ENCODE measurements around the gene ATP13A5.

The ATP13A5 gene

DNA sequence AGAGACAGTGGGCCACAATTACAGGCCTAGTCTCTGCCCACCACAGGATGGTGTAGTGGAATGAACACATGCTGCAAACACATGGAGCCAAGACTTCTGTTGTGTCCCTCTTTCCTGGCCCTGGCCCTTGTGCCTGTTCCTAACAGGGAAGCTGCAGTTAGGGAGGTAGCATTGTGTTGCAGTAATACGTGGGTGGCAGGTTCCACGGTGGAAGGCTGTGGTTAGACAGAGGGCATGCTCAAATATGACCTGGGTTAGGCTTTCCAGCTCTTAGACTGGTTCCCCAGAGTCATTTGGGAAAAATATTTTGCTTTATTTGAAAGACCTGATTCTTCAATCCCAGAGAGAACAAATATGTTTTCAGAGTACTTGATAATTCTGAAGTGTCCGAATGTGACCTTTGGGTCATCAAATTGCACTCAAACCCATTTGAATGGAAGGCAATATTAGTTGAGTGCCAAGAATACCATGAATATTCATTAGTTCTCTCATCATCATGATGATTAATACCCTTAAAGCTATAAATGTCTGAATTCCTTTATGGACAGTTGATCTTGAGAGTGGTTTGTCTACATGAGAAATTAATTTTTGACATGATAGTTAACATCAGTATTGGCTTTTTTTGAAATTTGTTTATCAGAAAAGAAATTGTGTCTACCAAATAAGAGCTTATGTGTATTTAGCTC lies 109.1 kb downstream of the ATP13A5 start:
- no peak for DNase-seq (ENCODE audit: low spot score)

DNA sequence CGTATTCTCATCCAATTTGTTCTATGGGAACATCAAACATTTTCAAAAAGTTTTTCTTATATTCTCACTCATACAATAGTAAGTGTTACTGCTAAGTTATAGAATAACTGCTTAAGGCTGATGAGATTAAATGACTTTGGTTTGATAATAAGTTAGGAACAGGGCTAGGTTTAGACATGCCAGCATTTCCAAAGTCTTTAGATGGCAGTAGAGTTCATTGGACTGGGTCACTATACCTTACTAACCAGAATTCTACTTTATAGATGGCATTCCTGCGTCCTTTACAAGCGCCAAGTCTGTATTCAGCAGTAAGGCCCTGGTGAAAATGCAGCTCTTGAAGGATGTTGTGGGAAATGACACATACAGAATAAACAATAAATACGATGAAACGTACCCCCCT lies 115.8 kb downstream of the ATP13A5 start:
- DNase-seq (ENCODE audit: low spot score): no peak

DNA sequence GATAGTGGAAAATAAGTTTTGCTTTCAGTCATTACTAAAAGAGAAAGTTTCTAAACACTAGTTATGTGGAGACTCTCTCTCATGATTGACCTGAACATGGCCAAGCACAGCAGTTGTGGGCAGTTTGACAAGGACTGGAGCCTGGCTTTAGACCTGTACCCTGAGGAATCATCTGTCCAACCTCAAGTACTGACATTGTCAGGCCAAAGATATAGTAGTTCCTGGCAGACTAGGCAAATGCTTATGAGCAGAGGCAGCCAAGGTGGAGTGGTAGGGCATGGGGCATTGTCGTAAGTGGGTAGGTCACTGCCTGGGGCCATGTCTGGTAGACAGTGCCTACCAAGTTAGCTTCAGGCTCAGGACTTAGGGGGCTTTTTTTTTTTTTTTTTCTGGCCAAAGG lies 116.6 kb downstream of the ATP13A5 start:
- DNase-seq (ENCODE audit: low spot score): no peak

DNA sequence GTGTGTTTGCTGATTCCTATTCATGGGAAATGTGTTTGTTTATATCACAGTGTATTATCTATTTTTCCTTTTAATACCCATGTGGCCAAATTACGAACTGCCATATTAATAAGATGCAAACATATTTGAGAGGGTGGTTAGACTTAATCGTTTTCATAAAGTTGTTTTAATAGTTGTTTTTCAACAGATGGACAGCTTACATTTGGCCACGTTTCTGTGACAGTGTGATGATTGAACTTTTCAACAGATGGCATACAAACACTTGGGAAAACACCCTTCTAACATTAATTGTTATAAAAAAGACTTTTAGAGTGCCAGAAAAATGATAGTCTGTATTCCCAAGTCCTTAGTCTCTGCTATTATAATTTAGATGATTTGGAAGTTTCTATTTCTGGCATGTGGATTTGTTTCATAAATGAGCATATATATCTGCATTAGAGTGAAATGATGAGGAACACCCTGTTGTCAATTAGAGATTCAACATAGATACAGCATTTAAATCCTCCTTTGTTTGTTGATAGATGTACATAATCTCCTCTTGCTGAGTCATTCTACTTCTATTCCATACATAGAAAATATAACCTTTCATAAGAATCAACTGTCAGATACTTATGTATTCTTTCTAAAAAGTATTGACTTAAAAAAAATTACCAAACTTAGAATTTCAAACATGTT lies 124.4 kb downstream of the ATP13A5 start:
- DNase-seq (ENCODE audit: low spot score): no peak

DNA sequence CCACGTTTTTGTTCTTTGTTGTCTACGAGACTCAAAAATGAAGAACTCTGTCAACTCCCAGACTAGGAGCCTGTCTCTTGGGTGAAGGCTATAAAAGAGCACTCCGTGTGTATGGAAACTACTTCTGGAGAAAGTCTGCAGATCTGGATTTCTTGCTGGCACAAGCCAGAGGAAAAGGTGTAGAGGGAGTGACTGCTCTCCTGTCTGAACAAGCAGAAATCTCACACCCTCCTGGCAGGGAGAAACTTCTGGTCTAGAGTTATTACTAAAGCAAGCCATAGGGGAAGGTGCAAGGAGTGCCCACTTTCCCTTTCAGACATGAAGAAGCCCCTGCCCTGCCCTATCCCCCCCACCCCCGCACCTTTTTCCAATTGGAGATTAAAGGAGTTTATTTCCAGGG lies 128.1 kb downstream of the ATP13A5 start:
- no peak for DNase-seq (ENCODE audit: low spot score)

DNA sequence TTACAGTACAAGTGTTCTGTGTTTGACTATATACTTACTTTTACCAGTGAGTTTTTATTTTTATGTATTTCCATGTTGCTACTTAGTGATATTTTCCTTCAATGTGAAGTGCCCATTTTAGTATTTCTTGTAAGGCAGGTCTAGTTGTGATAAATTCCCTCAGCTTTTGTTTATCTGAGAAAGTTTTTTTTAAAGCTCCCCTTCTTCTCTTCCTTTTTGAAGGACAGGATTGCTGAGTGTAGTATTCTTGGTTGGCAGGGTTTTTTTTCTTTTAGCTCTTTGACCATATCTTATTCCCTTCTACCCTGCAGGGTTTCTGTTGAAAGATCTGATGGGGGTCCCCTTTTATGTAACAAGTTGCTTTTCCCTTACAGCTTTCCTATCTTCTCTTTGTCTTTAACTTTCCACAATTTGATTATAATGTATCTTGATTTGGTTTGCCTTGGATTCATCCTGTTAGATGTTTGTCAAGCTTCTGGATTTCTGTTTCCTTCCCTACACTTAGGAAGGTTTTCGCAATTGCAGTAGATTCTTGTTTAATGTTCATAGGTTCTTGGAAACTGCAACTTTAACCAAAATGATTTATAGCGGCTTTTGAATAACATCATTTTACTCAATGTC lies 129.6 kb downstream of the ATP13A5 start:
- no peak for DNase-seq (ENCODE audit: low spot score)

DNA sequence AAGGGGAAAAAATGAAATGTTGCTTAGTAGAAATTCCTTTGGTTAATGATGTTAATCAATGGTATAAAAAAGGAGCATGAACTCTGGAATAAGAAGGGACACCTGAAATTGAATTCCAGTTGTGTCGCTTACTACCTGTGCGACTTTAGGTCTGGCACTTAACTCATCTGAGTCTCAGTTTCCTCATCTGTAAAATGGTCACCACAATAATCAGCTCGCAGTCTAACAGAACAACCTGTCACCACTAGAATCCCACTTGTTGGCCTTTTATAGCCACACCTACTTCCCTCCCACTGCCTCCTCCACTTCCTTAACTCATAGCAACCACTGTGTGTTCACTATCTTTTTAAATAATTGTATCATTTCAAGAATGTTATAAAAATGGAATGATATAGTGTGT lies 135.0 kb downstream of the ATP13A5 start:
- no peak for DNase-seq (ENCODE audit: low spot score)

DNA sequence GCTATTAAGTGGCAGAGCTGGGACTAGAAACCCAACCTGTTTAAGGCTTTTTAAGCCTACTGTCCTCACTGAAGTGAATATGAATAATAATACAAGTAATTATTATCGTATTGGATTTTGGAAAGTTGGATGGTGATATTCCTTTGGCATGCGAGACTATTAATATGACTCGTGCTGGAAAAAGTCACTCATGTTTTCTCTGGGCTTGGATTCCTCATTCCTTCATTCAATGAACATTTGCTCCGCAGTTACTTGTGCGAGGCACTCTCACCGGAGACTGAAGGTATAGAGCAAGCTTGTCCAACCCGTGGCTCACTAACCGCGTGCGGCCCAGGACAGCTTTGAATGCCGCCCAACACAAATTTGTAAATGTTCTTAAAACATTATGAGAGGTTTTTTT lies 136.8 kb downstream of the ATP13A5 start:
- DNase-seq (ENCODE audit: low spot score): no peak

DNA sequence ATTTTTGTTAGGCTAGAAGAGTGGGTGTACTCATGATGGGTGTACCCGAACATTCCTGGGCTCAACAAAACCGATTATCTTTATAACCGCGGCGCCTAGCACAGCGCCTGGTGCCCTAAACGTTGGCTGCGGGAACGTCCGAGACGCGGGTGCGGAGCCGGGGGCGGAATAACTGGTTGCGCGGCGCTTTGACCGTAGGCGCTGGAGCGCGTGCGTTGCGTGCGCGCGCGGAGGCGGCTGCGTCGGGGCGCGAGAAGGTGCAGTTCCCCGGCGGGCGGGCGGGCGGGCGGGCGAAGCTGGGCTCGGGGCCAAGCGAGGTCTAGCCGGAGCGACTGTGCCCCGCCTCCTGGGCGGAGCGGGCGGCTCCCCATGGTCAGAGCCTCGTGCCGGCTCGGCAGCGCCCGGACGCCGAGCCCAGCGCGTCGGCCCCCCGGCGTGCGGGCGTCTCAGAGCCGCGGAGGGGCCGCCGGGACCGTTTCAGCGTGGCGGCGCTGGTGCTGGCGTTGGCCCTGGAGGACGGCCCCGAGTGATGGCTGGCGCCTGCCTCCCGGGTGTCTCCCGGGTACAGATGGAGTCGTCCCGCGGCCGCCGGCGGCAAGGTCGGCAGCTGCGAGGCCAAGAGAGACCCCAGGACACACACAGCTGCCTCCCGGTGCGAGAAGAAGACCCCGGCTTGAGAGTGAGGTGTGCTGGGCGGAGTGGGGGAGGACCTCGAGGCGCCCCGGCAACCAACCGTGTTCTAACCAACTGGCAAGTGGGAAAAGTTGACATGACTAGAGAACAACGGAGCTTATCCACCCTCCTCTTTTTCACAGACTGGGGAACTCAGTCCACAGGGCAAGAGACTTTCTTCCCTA lies 137.5 kb downstream of the ATP13A5 start, which contains the start of gene PLAAT1:
Gene PLAAT1, plus strand, starts transcription at position 373 of the 857 bp plus-strand sequence. CDS start 14,429 bp downstream, outside the sequence.
- DNase-seq (ENCODE audit: low spot score): peak; percentile 76

DNA sequence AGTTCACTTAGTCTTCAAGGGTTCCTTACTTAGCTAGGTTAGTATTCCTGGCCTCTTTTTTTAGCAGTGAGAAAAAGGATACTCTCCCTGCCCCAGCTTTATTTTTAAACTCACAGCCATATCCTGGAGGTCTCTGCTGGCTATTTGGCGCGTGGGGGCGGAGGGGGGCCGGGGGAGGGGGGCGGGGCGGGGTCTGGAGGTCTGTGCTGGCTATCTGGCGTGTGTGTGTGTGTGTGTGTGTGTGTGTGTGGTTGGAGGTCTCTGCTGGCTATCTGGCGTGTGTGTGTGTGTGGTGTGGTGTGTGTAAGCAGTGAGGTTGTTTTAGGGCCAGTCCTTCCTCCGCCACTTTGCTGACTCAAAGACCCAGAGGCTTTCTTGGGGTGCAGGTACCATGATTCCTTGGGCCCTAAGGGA lies 138.1 kb downstream of the ATP13A5 start:
- no peak for DNase-seq (ENCODE audit: low spot score)

DNA sequence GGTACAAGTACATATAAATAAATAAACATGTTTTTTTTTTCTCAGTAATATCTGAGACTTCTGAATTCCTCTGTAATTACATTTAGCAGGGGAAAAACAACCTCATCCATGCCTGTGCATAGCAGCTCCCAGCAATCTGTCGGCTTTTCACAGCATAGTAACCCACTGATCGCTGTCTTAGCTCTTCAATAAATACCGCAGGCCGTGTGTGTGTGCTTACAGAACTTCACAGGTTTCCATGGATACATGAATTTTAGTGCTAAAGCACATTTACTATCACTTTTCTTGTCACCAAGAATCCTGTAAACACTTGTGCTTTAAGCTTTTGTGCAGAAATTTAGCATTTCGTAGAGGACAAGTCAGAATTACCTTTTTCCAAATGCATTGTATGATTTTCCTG lies 141.5 kb downstream of the ATP13A5 start:
- DNase-seq (ENCODE audit: low spot score): no peak

DNA sequence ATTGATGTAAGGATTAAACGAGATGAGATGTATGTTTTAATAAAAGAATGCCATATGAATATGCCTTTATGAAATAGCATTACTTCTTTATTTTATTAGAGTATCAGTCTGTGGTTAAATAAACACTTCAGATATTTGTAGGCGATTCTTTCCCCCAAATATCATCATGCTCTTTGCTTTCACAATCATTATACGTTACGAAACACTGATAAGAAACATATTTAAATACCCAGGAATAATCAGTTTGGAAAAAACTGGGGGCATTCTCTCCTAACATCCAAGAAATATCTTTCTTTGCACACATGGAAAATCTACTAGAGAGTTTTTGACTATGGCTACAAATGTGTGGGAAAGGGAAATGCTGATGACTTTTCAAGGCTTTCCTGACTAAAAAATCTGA lies 142.0 kb downstream of the ATP13A5 start:
- DNase-seq (ENCODE audit: low spot score): no peak

DNA sequence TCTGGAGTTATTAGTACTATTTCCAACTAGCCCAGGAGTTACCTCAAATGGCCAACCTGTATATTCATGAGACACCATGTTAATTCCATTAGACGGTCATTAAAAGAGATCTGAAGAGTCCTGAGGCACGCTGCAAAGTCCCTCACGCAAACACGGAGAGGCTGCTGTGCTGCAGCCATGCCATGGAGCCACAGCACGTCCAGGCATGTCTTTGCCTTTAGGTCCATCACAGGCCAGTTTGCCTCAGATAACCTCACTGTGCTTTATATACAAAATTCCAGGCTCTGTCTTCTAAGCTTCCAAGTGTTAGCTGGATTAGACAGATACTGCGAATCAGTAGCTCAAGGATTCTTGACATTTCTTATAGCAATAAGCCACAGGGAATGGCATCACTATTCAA lies 147.4 kb downstream of the ATP13A5 start:
- DNase-seq (ENCODE audit: low spot score): no peak

DNA sequence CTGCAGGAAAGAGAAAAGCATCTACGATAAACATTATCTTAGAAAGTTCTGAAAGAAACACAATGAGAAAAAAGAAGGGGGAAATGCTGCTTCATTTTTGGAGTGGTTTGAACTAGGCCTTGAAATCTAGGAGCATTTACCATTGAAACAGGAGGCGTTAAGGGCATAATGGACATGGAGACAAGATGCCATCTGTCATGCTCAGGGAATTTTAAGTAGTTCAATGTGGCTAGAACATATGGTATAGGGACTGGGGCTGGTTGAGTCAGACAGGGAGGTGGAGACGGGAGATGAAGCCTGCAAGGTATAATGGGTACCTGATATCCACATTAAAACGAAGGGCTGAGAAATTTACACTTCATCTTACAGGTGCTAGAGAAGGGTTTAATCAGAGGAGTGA lies 147.9 kb downstream of the ATP13A5 start:
- no peak for DNase-seq (ENCODE audit: low spot score)

DNA sequence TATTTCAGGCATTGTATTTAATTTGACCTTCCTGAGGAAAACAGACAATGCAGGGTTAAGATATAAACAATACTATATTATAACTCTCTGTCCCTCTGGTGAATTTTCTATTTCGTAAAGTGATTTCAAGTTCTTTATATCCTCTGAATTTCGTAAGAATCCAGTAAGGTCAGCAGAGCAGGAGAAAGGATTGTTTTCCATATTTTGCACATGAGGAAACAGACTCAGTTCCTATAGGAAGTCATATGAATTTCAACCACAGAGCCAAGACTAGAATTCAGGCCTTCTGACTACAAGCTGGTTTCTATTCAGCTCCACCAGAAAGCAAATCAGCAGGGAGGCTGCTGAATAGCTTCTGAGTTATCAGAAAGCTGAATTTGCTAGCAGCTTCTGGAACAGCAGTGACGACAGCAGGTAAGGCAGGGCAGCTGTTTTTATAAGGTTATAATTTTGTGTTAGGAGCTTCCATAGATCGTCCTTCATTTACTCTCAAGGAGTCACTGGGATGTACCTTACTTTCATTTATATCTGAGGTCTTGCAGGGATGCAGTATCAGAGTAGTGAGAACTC lies 148.6 kb downstream of the ATP13A5 start:
- DNase-seq (ENCODE audit: low spot score): no peak

DNA sequence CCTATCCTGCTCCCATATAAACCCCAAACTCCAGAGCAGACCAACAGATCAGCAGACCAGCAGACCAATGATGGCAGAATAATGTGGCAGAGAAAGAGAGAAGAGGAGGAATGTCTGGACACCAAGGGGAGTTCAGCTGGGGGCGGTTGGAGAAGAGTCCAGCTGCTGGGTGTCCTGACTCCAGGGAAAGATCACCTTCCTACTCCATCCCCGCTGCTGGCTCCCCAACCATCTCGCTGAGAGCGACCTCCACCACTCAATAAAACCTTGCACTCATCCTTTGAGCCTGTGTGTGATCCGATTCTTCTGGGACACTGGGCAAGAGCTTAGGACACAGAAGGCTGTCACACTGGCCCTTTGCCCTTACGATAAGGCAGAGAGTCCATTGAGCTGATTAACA lies 150.3 kb downstream of the ATP13A5 start:
- no peak for DNase-seq (ENCODE audit: low spot score)

DNA sequence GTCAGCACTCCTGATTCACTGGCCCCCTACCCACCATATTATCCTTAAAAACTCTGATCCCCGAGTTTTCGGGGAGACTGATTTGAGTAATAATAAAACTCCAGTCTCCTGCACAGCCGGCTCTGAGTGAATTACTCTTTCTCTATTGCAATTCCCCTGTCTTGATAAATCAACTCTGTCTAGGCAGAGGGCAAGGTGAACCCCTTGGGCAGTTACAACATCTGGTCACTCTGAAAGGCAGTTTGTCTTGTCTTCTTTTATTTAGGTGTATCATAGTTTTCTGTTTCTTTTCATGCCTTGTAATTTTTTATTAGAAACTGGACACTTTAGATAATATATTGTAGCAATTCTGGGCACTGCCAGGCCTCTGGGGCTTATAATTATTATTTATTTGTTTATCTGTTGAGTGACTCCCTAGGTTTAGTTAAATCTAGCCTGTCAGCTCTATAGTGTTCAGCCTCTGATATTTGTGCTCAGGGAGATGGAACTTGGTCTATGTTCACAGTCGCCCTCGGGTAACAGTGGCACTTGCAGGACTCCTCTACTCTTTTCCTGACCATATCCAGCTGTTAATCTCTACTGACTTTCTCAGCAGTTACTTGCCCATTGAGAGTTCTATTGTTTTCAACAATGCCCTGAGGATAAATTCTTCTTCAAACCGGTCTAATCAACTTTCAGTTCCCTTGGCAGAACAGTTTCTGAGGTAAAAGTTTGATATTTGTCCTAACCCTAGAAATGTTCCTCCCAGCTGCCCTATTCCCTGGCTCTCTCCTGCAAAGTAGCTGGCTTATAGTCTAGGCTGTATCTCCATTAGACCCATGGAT lies 153.0 kb downstream of the ATP13A5 start:
- DNase-seq (ENCODE audit: low spot score): no peak
